Loucy (cell line): ENCODE measurements around the gene LBHD2.

Experiments used
- CTCF ChIP-seq: fragments of 200-600 bp; sonication (generic); conservative IDR thresholded peaks from 2 replicates; pipeline ENCODE4 v1.5.1; 2014; ENCODE audit warnings: mild to moderate bottlenecking, antibody characterized with exemption, low read length
- EZH2phosphoT487 ChIP-seq: fragments of 200-600 bp; IDR thresholded peaks from 2 replicates; pipeline ENCODE4 v1.6.1; 2018; ENCODE audit warnings: antibody characterized with exemption, mild to moderate bottlenecking, moderate library complexity, borderline replicate concordance

- TF ChIP-seq CTCF (no peak), EZH2phosphoT487 (no peak)
Observed at GRCh38 chr14:103070263-103070885, 13.6 kb upstream of the LBHD2 start.
